ENCODE measurements around the gene CHKB.

- TF ChIP-seq FOXA1 (IDR thresholded peaks at IDR 0.05) (no peak), HDGF (IDR thresholded peaks at IDR 0.05; ENCODE audit: borderline replicate concordance) (no peak), CTBP1 (IDR thresholded peaks at IDR 0.05; ENCODE audit: borderline replicate concordance) (no peak), ZNF384 (IDR thresholded peaks at IDR 0.05) (no peak), ELF4 (IDR thresholded peaks at IDR 0.05) (no peak), FOXK2 (IDR thresholded peaks at IDR 0.05) (no peak), FOXM1 (IDR thresholded peaks at IDR 0.05; ENCODE audit: borderline replicate concordance) (no peak), ARNT (IDR thresholded peaks at IDR 0.05) (no peak), BHLHE40 (IDR thresholded peaks at IDR 0.05; ENCODE audit: borderline replicate concordance) (no peak), SP1 (IDR thresholded peaks at IDR 0.05) (no peak), NFRKB (IDR thresholded peaks at IDR 0.05) (no peak), SUZ12 (IDR thresholded peaks at IDR 0.05) (no peak), PKNOX1 (IDR thresholded peaks at IDR 0.05) (no peak)
Observed at GRCh38 chr22:50576806-50577696, 5.6 kb downstream of the CHKB start.

All from HEK293T (cell line).